ENCODE measurements around the gene PDE4A. TPM values are rescaled to one million over a fixed set of nuclear protein-coding genes. Genes with fewer than 3 reads are reported as not detected.
"Not testable (repeated sequence)": the region's sequence is repeated elsewhere in the genome, so short reads cannot be mapped to it uniquely, and the experiment has no call there.

PDE4A gene
- total and polyA plus RNA-seq, 10 of the 15 experiments (the other 5 are each of a cell fraction or from before 2014, with no cell fraction given) = 0.24 to 13.3 (median 4.9) TPM

- TF ChIP-seq PAX5 (IDR thresholded peaks at IDR 0.05; ENCODE audit: borderline replicate concordance, low read depth, low read length) (peak; percentile 51; the same call in 1 of the 2 replicates), ZSCAN29 (IDR thresholded peaks at IDR 0.05) (no peak), EGR1 (IDR thresholded peaks at IDR 0.05; ENCODE audit: borderline replicate concordance in 1 of 2, low read depth in 2 of 2, low read length in 2 of 2) (0 out of 3 replicates have a peak, but pooled peaks of 1 of the 2 experiments have one; percentile 2), SMAD1 (IDR thresholded peaks at IDR 0.05; ENCODE audit: low read depth, partially characterized antibody) (peak; percentile 51)
- TF ChIP-seq, protein P1, sequence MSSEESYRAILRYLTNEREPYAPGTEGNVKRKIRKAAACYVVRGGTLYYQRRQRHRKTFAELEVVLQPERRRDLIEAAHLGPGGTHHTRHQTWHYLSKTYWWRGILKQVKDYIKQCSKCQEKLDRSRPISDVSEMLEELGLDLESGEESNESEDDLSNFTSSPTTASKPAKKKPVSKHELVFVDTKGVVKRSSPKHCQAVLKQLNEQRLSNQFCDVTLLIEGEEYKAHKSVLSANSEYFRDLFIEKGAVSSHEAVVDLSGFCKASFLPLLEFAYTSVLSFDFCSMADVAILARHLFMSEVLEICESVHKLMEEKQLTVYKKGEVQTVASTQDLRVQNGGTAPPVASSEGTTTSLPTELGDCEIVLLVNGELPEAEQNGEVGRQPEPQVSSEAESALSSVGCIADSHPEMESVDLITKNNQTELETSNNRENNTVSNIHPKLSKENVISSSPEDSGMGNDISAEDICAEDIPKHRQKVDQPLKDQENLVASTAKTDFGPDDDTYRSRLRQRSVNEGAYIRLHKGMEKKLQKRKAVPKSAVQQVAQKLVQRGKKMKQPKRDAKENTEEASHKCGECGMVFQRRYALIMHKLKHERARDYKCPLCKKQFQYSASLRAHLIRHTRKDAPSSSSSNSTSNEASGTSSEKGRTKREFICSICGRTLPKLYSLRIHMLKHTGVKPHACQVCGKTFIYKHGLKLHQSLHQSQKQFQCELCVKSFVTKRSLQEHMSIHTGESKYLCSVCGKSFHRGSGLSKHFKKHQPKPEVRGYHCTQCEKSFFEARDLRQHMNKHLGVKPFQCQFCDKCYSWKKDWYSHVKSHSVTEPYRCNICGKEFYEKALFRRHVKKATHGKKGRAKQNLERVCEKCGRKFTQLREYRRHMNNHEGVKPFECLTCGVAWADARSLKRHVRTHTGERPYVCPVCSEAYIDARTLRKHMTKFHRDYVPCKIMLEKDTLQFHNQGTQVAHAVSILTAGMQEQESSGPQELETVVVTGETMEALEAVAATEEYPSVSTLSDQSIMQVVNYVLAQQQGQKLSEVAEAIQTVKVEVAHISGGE (CRISPR knock-in tag; IDR thresholded peaks at IDR 0.05) = no peak
- TF ChIP-seq, protein P2, sequence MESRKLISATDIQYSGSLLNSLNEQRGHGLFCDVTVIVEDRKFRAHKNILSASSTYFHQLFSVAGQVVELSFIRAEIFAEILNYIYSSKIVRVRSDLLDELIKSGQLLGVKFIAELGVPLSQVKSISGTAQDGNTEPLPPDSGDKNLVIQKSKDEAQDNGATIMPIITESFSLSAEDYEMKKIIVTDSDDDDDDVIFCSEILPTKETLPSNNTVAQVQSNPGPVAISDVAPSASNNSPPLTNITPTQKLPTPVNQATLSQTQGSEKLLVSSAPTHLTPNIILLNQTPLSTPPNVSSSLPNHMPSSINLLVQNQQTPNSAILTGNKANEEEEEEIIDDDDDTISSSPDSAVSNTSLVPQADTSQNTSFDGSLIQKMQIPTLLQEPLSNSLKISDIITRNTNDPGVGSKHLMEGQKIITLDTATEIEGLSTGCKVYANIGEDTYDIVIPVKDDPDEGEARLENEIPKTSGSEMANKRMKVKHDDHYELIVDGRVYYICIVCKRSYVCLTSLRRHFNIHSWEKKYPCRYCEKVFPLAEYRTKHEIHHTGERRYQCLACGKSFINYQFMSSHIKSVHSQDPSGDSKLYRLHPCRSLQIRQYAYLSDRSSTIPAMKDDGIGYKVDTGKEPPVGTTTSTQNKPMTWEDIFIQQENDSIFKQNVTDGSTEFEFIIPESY (IDR thresholded peaks at IDR 0.05) = no peak
Observed at GRCh38 chr19:10380313-10381102, 39.8 kb upstream of the PDE4A start, which contains the start of gene TYK2 (continued).

DNA sequence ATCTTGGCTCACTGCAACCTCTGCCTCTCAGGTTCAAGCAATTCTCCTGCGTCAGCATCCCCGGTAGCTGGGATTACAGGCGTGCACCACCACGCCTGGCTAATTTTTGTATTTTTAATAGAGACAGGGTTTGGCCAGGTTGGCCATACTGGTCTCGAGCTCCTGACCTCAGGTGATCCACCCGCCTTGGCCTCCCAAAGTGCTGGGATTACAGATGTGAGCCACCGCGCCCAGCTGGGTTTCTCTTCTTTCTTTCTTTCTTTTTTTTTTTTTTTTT lies 37.2 kb upstream of the PDE4A start:
- H3K4me1 ChIP-seq (ENCODE audit: control insufficient read depth, insufficient read depth, low read length) = peaks cover 19% of the 10 kb centered on the region
- DNase-seq (ENCODE audit: low read depth, low spot score); ATAC-seq; FAIRE-seq; H3K4me2 ChIP-seq (ENCODE audit: control insufficient read depth, insufficient read depth); H3K9ac ChIP-seq (ENCODE audit: control insufficient read depth, insufficient read depth, low read length); H3K9me3 ChIP-seq (replicated peaks; ENCODE audit: control insufficient read depth, insufficient read depth, low read length); H2AFZ ChIP-seq (ENCODE audit: control insufficient read depth, low read depth, low read length); H3K36me3 ChIP-seq (ENCODE audit: control insufficient read depth in 2 of 2, insufficient read depth in 2 of 2, low read length in 1 of 2); in situ Hi-C loops (cut with MboI); H4K20me1 ChIP-seq (ENCODE audit: control insufficient read depth, insufficient read depth); H3K27me3 ChIP-seq (replicated peaks in 1 of 2; ENCODE audit: control insufficient read depth in 2 of 2, insufficient read depth in 2 of 2, low read length in 1 of 2); BruUV-seq (replicated peaks); H3K4me3 ChIP-seq; H3K27ac ChIP-seq (ENCODE audit: control insufficient read depth, insufficient read depth): not testable (repeated sequence)
- POLR2A ChIA-PET = interaction anchor here (0.7 to 8.3 kb wide), 5 partner anchors 30 to 258 kb away, joined by 3 to 108 read pairs (median 5); partner anchors contain the start of genes ICAM1 and ICAM5
- CTCF ChIA-PET = interaction anchor here (1.3 to 12.4 kb wide), 3 partner anchors 96 to 124 kb away, joined by 4 to 370 read pairs (median 34); partner anchors contain the start of genes ICAM1 and ICAM4
- WGBS (ENCODE audit: insufficient coverage, insufficient replicate concordance, low lambda C conversion rate, missing lambda C conversion rate) = 98% methylated on average over 8 of the region's 8 CpGs
- SMC1A ChIA-PET (ENCODE audit: uncharacterized antibody, unreplicated experiment) = interaction anchor here (1.1 to 4.5 kb wide), 4 partner anchors 91 to 112 kb away, joined by 3 to 39 read pairs (median 3); partner anchors contain the start of genes ICAM1 and ICAM5
- intact Hi-C loops (cut with micrococcal nuclease; ENCODE audit: unreplicated experiment) = loop anchor here (10.0 kb wide), 1 partner anchor 278 kb away; the partner anchor contains the start of genes ANGPTL6 and PPAN
- RAD21 ChIA-PET (ENCODE audit: unreplicated experiment) = interaction anchor here (0.7 to 5.6 kb wide), 5 partner anchors 10 to 801 kb away, joined by 3 to 62 read pairs (median 5); partner anchors contain the start of genes ICAM1 and RAVER1
- H3K79me2 ChIP-seq (ENCODE audit: control insufficient read depth, insufficient read depth, low read length) = peaks cover 23% of the 10 kb centered on the region

Data from GM12878 (cell line).